Cerebellar nuclear complex (tissue), 1 donor: Measurements from ENCODE around the gene MUC5B.
A peak's percentile ranks its signal among the peaks of the same experiment; 100 is the strongest.
"Not testable (repeated sequence)": the region's sequence is repeated elsewhere in the genome, so short reads cannot be mapped to it uniquely, and the experiment has no call there.

Experiments used
- DNase-seq, 2 experiments: peaks; one replicate each; lab custom pipeline; 2025; lab: John Stamatoyannopoulos, UW

The MUC5B gene

DNA sequence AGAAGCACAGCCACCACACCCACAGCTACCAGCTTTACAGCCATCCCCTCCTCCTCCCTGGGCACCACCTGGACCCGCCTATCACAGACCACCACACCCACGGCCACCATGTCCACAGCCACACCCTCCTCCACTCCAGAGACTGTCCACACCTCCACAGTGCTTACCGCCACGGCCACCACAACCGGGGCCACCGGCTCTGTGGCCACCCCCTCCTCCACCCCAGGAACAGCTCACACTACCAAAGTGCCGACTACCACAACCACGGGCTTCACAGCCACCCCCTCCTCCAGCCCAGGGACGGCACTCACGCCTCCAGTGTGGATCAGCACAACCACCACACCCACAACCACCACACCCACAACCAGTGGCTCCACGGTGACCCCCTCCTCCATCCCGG is 27.5 kb downstream of the MUC5B start:
- DNase-seq = not testable (repeated sequence)

GRCh38 chr11:1251236-1251770 is 28.4 kb downstream of the MUC5B start:
- no peak for DNase-seq

GRCh38 chr11:1252371-1253102 is 29.7 kb downstream of the MUC5B start:
- DNase-seq = no peak

DNA sequence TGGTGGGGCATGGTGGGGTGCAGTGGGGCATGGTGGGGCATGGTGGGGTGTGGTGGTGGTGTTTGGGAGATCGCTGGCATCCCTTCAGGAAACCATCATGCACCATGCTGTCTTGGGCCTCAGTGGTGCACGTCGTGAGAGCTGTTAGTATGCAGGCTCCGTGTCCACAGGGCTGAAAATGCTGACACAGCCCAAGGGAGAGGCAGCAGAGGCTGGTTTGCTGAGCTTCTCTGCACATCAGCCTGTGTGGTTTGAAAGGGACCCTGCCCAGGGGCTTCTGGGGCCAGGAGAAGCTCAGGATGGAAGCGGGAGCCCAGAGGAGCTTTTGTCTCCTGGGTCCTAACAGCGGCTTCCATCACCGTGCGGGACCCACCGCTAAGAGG is 30.2 kb downstream of the MUC5B start:
- no peak for DNase-seq

- DNase-seq = no peak
Observed at GRCh38 chr11:1254086-1254648, 31.3 kb downstream of the MUC5B start.

DNA sequence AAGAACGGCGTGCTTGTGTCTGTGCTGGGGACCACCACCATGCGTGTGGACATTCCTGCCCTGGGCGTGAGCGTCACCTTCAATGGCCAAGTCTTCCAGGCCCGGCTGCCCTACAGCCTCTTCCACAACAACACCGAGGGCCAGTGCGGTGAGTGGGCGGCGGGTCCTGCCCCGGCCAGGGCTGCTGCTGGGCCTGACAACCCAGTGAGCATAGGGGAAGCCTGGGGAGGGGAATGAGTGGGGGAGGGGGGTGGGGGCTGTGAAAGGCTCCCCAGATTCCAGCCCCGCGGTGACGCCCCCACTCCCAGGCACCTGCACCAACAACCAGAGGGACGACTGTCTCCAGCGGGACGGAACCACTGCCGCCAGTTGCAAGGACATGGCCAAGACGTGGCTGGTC is 31.9 kb downstream of the MUC5B start:
- no peak for DNase-seq

DNA sequence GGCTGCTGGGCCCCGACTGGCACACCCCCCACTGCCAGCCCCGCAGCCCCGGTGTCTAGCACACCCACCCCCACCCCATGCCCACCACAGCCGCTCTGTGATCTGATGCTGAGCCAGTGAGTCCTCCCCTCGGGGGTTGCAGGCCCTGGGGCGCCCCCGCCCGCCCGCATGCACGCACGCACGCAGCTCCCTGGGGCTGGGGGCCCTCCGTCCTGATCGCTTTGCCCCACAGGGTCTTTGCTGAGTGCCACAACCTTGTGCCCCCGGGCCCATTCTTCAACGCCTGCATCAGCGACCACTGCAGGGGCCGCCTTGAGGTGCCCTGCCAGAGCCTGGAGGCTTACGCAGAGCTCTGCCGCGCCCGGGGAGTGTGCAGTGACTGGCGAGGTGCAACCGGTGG is 32.3 kb downstream of the MUC5B start:
- DNase-seq = no peak

- DNase-seq = no peak
Observed at GRCh38 chr11:1256257-1257045, 33.6 kb downstream of the MUC5B start.

- no peak for DNase-seq
Observed at GRCh38 chr11:1257366-1257765, 34.5 kb downstream of the MUC5B start.

- DNase-seq = no peak
Observed at GRCh38 chr11:1257916-1258315, 35.0 kb downstream of the MUC5B start.

DNA sequence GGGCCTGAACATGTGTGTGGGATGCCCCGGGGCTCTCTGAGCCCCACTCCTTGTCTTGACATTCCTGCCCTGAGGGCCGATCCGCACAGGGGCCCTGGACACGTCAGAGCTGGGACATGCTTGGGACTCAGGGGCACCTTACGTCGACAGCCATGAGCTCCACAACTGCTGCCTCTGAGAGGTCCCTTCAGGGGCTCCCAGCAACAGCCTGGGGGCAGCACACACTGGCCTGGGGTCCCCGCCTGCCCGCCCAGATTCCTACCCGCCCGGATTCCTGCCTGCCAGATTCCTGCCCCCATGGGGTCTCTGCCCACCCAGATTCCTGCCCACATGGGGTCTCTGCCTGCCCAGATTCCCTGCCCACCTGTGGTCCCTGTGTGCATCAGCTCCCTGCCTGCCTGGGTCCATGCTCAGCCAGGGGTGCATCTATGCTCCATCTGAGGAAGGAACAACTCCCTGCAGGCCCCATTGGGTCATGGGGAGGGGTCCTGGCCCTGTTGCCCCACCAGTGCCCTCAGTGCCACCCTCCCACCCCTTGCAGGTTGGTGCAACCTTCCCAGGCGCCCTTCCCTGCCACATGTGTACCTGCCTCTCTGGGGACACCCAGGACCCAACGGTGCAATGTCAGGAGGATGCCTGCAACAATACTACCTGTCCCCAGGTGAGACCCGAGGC is 35.7 kb downstream of the MUC5B start:
- no peak for DNase-seq

GRCh38 chr11:1259076-1259461 is 36.2 kb downstream of the MUC5B start:
- DNase-seq = no peak

DNA sequence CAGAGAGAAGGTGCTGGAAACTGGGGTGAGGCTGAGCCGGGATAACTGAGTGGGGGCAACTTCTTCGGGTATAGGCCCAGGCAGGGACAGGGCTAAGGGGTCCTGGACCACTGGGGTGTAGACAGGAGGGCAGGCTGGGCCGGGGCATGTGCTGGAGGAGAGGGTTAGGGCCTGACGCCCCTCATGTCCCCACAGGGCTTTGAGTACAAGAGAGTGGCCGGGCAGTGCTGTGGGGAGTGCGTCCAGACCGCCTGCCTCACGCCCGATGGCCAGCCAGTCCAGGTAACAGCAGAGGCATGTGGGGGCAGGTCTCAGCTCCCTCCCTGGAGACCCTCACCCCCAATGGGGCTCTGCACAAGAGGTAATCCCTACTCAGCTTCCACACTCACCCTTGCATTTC is 36.7 kb downstream of the MUC5B start:
- DNase-seq = no peak

GRCh38 chr11:1260023-1260501 is 37.2 kb downstream of the MUC5B start:
- no peak for DNase-seq

DNA sequence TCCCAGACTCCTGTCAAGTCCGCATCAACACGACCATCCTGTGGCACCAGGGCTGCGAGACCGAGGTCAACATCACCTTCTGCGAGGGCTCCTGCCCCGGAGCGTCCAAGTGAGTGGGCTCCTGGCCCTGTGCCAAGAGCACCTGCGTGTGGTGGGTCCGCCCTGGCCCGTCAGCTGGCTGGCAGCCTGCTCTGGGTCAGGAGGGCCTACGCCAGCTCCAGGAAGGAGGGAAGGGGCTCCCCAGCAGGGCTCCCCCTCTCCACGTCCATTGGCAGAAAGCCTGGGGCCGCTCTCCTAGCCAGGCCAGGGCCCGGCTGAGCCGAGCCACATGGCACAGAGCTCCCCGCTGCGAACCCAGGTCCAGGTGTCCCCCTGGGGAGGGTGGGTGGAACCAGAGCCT is 37.8 kb downstream of the MUC5B start:
- DNase-seq = no peak

DNA sequence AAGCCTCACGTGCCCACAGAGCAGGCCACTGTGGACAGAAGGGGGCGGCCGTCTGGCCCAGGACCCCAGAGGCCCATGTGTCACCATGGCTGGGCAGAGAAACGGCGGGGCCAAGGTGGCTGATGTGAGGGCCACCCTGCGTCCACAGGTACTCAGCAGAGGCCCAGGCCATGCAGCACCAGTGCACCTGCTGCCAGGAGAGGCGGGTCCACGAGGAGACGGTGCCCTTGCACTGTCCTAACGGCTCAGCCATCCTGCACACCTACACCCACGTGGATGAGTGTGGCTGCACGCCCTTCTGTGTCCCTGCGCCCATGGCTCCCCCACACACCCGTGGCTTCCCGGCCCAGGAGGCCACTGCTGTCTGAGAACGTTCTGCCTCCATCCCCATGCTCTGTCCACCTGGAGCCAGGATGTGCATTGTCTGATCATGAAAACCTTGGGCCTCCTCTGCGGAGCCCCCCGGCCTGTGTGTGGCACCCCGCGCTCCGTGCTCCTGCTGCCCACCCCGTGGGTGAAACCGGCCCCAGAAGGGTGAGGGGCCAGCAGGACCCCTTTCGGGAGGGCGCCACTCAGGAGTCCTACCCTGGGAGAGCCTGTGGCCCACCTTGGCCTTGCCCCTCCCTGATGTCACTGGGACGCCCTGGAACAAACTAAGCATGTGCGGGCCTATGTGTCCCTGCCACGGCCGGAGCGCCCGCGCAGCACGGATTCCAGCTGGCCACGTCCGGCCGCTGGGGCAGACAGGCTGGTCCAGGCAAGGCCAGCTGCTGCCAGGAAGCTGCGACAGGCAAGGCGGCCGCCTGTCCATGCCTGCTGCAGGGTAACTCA is 38.6 kb downstream of the MUC5B start:
- DNase-seq = no peak

GRCh38 chr11:1262172-1263006 is 39.5 kb downstream of the MUC5B start:
- peak; percentile 14 to 88 for DNase-seq

GRCh38 chr11:1263010-1263409 is 40.1 kb downstream of the MUC5B start:
- DNase-seq = no peak

DNA sequence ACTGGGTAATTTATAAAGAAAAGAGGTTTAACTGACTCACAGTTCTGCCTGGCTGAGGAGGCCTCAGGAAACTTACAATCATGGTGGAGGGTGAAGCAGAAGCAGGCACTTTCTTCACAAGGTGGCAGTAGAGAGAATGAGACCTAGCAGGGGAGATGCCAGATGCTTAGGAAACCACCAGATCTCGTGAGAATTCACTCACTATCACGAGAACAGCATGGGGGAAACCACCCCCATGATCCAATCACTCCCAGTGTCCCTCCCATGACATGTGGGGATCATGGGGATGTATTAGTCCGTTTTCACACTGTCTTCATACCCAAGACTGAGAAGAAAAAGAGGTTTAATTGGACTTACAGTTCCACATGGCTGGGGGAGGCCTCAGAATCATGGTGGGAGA is 41.6 kb downstream of the MUC5B start:
- not testable (repeated sequence) for DNase-seq

GRCh38 chr11:1265480-1265879 is 42.6 kb downstream of the MUC5B start:
- not testable (repeated sequence) for DNase-seq
